ENCODE results near the gene KCNK16.

The KCNK16 gene

GRCh38 chr6:39282774-39283173, 39.7 kb downstream of the KCNK16 start:
- no peak for DNase-seq
- Histone ChIP-seq H3K27me3 (peaks cover 0 to 10% of the 10 kb centered on the region in 2 donors), H3K27ac (no peak overlapping the region), H3K4me3 (no peak overlapping the region), H3K9me3 (no peaks in the 10 kb centered on the region), H3K4me1 (peaks cover 0 to 7% (median 2%) of the 10 kb centered on the region in 4 donors), H3K36me3 (no peaks in the 10 kb centered on the region)
- intact Hi-C loops (cut with DNase I; ENCODE audit: low total_unique reads) = no loop called here
- no peak for TF ChIP-seq CTCF (IDR thresholded peaks at IDR 0.05)

GRCh38 chr6:39281312-39281980, 41.1 kb downstream of the KCNK16 start:
- no peak for DNase-seq
- peaks cover 0 to 7% (median 2%) of the 10 kb centered on the region in 4 donors for H3K4me1 ChIP-seq
- no peak overlapping the region for H3K27ac ChIP-seq
- TF ChIP-seq CTCF (IDR thresholded peaks at IDR 0.05) = no peak
- intact Hi-C loops (cut with DNase I; ENCODE audit: low total_unique reads) = no loop called here
- H3K36me3 ChIP-seq = no peaks in the 10 kb centered on the region
- H3K4me3 ChIP-seq = no peak overlapping the region
- H3K27me3 ChIP-seq = peaks cover 0 to 10% of the 10 kb centered on the region in 2 donors
- H3K9me3 ChIP-seq = no peaks in the 10 kb centered on the region

GRCh38 chr6:39280247-39280731, 42.2 kb downstream of the KCNK16 start:
- H3K4me3 ChIP-seq = no peak overlapping the region
- TF ChIP-seq CTCF (IDR thresholded peaks at IDR 0.05) = no peak
- H3K36me3 ChIP-seq = no peaks in the 10 kb centered on the region
- no peaks in the 10 kb centered on the region for H3K9me3 ChIP-seq
- intact Hi-C loops (cut with DNase I; ENCODE audit: low total_unique reads) = no loop called here
- H3K27ac ChIP-seq = no peak overlapping the region
- peaks cover 0 to 7% (median 2%) of the 10 kb centered on the region in 4 donors for H3K4me1 ChIP-seq
- peaks cover 0 to 10% of the 10 kb centered on the region in 2 donors for H3K27me3 ChIP-seq
- no peak for DNase-seq

GRCh38 chr6:39279539-39279938, 43.0 kb downstream of the KCNK16 start:
- Histone ChIP-seq H3K36me3 (no peaks in the 10 kb centered on the region), H3K4me3 (no peak overlapping the region), H3K4me1 (peaks cover 0 to 7% (median 2%) of the 10 kb centered on the region in 4 donors), H3K27me3 (peaks cover 0 to 10% of the 10 kb centered on the region in 2 donors), H3K27ac (no peak overlapping the region), H3K9me3 (no peaks in the 10 kb centered on the region)
- intact Hi-C loops (cut with DNase I; ENCODE audit: low total_unique reads) = no loop called here
- TF ChIP-seq CTCF (IDR thresholded peaks at IDR 0.05) = no peak
- no peak for DNase-seq

- H3K9me3 ChIP-seq = no peaks in the 10 kb centered on the region
- intact Hi-C loops (cut with DNase I; ENCODE audit: low total_unique reads) = no loop called here
- no peak for DNase-seq
- no peaks in the 10 kb centered on the region for H3K36me3 ChIP-seq
- H3K27me3 ChIP-seq = peaks cover 0 to 3% of the 10 kb centered on the region in 2 donors
- H3K4me1 ChIP-seq = peaks cover 0 to 7% (median 2%) of the 10 kb centered on the region in 4 donors
- no peak for TF ChIP-seq CTCF (IDR thresholded peaks at IDR 0.05)
- no peak overlapping the region for H3K4me3 ChIP-seq
- H3K27ac ChIP-seq = no peak overlapping the region
These were observed 46.0 kb downstream of the KCNK16 start for GRCh38 chr6:39276379-39276995.

All from tibial artery (tissue), 4 donors.